ENCODE results near the gene S1PR4. TPM values are rescaled to one million over a fixed set of nuclear protein-coding genes. Genes with fewer than 3 reads are reported as not detected.

S1PR4 gene
- total and polyA plus RNA-seq, 2 of the 8 experiments (the other 6 are each of a cell fraction or from before 2014, with no cell fraction given), result not detected

- no peak overlapping the region for H2BK12ac ChIP-seq (ENCODE audit: low read depth, low read length)
- CTCF ChIA-PET (ENCODE audit: partially characterized antibody), result interaction anchor here (0.5 kb wide), 1 partner anchor 213 kb away, joined by 3 read pairs; no protein-coding TSS in a partner anchor
- TF ChIP-seq E2F6 (IDR thresholded peaks at IDR 0.05) (no peak), RXRA (IDR thresholded peaks at IDR 0.05; ENCODE audit: insufficient read depth, low read depth, low read length) (no peak), POLR2AphosphoS5 (IDR thresholded peaks at IDR 0.05; ENCODE audit: low read depth, low read length) (no peak), HDAC2 (IDR thresholded peaks at IDR 0.05; ENCODE audit: borderline replicate concordance in 1 of 2, low read depth in 2 of 2, low read length in 2 of 2) (no peak), EGR1 (IDR thresholded peaks at IDR 0.05; ENCODE audit: borderline replicate concordance, low read depth, low read length) (no peak), KDM1A (IDR thresholded peaks at IDR 0.05; ENCODE audit: borderline replicate concordance, low read length) (no peak), CBX5 (IDR thresholded peaks at IDR 0.05; ENCODE audit: low read depth, low read length) (no peak), CTBP2 (IDR thresholded peaks at IDR 0.05; ENCODE audit: borderline replicate concordance, insufficient read depth, insufficient read length, low read length) (no peak), CHD2 (IDR thresholded peaks at IDR 0.05; ENCODE audit: low read length) (no peak), SAP30 (IDR thresholded peaks at IDR 0.05; ENCODE audit: insufficient read depth, insufficient replicate concordance, low read length) (no peak), BRCA1 (IDR thresholded peaks at IDR 0.05; ENCODE audit: low read depth, low read length) (no peak), CHD1 (IDR thresholded peaks at IDR 0.05; ENCODE audit: low read depth, low read length) (no peak), KDM5A (IDR thresholded peaks at IDR 0.05; ENCODE audit: low read length) (no peak)
These were observed 1.2 kb downstream of the S1PR4 start for GRCh38 chr19:3179739-3180293.

More at GRCh38 chr19:3179739-3180293, 1.2 kb downstream of the S1PR4 start:
- Histone ChIP-seq H3K79me1 (ENCODE audit: low read depth, low read length) (no peaks in the 10 kb centered on the region), H3K79me2 (ENCODE audit: control insufficient read depth in 1 of 2, insufficient read depth in 2 of 2, low read length in 2 of 2) (no peaks in the 10 kb centered on the region), H3K56ac (replicated peaks; ENCODE audit: insufficient read length, low read depth, low read length) (no peak overlapping the region), H2AK5ac (ENCODE audit: low read depth, low read length) (no peak overlapping the region), H2AFZ (ENCODE audit: low read length) (no peak overlapping the region), H2BK20ac (ENCODE audit: low read length) (no peak overlapping the region), H3K23ac (ENCODE audit: insufficient read length) (no peak overlapping the region), H3K4me2 (ENCODE audit: insufficient read depth in 1 of 2, low read depth in 2 of 2, low read length in 2 of 2) (no peak overlapping the region), H3K18ac (ENCODE audit: extremely low read depth, low read length) (no peak overlapping the region), H2BK120ac (replicated peaks; ENCODE audit: low read depth, low read length) (no peak overlapping the region), H3K9ac (replicated peaks in 1 of 4; ENCODE audit: extremely low read depth in 1 of 4, low read depth in 3 of 4, low read length in 3 of 4) (no peak overlapping the region), H4K5ac (ENCODE audit: insufficient read length, low read depth, low read length) (no peak overlapping the region), H4K91ac (replicated peaks; ENCODE audit: insufficient read length, low read length) (no peak overlapping the region), H3K4me3 (ENCODE audit: extremely low read depth in 1 of 4, insufficient read depth in 2 of 4, low read depth in 3 of 4, low read length in 4 of 4) (no peak overlapping the region), H3K4ac (replicated peaks; ENCODE audit: insufficient read length, low read depth, low read length) (no peak overlapping the region), H2BK5ac (ENCODE audit: low read depth, low read length) (no peak overlapping the region), H3K14ac (ENCODE audit: insufficient read length) (no peak overlapping the region), H3K9me3 (ENCODE audit: insufficient read depth in 2 of 2, low read depth in 1 of 2, low read length in 1 of 2) (no peaks in the 10 kb centered on the region), H4K8ac (ENCODE audit: extremely low read depth, insufficient read depth, low read length) (peak overlapping the region; percentile 25; the same call in 1 of the 2 replicates), H2BK15ac (ENCODE audit: low read length) (no peak overlapping the region), H3K36me3 (ENCODE audit: control insufficient read depth in 2 of 4, insufficient read depth in 4 of 4, low read length in 3 of 4) (no peaks in the 10 kb centered on the region), H3K27me3 (replicated peaks in 1 of 4; ENCODE audit: control insufficient read depth in 3 of 4, extremely low read depth in 1 of 4, insufficient read depth in 3 of 4, low read length in 3 of 4) (no peaks in the 10 kb centered on the region), H3K23me2 (ENCODE audit: low read depth, low read length) (no peaks in the 10 kb centered on the region), H4K20me1 (replicated peaks in 1 of 2; ENCODE audit: control insufficient read depth in 1 of 2, insufficient read depth in 2 of 2, low read length in 2 of 2) (no peaks in the 10 kb centered on the region), H3K4me1 (replicated peaks in 1 of 4; ENCODE audit: control insufficient read depth in 3 of 4, insufficient read depth in 4 of 4, low read length in 3 of 4) (no peaks in the 10 kb centered on the region; a peak in 1 of 7 replicates), H3K27ac (ENCODE audit: low read depth, low read length) (no peak overlapping the region)
- 95% methylated on average over 21 of the region's 31 CpGs; no CpG with 5 or more reads in 1 of the 2 experiments for WGBS, 2 experiments (ENCODE audit: extremely low coverage in 1 of 2, insufficient coverage in 1 of 2, insufficient read length in 1 of 2, insufficient replicate concordance in 2 of 2, low coverage in 1 of 2, low lambda C conversion rate in 2 of 2, missing lambda C conversion rate in 1 of 2)
- DNase-seq (ENCODE audit: low read depth in 1 of 2, low spot score in 2 of 2), result no peak
- no peak for FAIRE-seq
- POLR2A ChIA-PET (ENCODE audit: partially characterized antibody), result interaction anchor here (1.0 kb wide), 1 partner anchor 10 kb away, joined by 4 read pairs; no protein-coding TSS in a partner anchor
